ENCODE results near the gene CARS2.
"Not testable (repeated sequence)": the region's sequence is repeated elsewhere in the genome, so short reads cannot be mapped to it uniquely, and the experiment has no call there.

CARS2 gene

DNA sequence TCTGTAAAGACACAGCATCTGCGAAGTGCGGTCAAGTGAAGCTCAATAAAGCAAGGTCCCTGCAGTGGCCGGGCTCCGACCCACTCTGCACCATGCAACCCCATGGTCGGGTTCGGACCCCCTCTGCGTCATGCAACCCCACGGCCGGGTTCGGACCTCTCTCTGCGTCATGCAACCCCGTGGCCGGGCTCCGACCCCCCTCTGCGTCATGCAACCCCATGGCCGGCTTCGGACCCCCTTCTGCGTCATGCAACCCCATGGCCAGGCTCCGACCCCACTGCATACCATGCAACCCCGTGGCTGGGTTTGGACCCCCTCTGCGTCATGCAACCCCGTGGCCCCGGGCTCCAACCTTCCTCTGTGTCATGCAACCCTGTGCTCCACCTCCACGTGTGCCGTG is 43.8 kb downstream of the CARS2 start:
- no peaks in the 10 kb centered on the region for H3K27me3 ChIP-seq (replicated peaks; ENCODE audit: control insufficient read depth, insufficient read depth, low read length)
- peaks cover 83% of the 10 kb centered on the region for H3K36me3 ChIP-seq (ENCODE audit: control insufficient read depth, insufficient read depth, low read length, severe bottlenecking)
- no peak for DNase-seq (ENCODE audit: low read depth)
- no peak overlapping the region for H3K4me3 ChIP-seq (ENCODE audit: low read length)
- H3K9ac ChIP-seq (ENCODE audit: low read length) = no peak overlapping the region
- peaks cover 7% of the 10 kb centered on the region for H3K9me3 ChIP-seq (ENCODE audit: control insufficient read depth, low read length)
- H3K4me1 ChIP-seq (ENCODE audit: control insufficient read depth, insufficient read depth, low read length) = no peaks in the 10 kb centered on the region

DNA sequence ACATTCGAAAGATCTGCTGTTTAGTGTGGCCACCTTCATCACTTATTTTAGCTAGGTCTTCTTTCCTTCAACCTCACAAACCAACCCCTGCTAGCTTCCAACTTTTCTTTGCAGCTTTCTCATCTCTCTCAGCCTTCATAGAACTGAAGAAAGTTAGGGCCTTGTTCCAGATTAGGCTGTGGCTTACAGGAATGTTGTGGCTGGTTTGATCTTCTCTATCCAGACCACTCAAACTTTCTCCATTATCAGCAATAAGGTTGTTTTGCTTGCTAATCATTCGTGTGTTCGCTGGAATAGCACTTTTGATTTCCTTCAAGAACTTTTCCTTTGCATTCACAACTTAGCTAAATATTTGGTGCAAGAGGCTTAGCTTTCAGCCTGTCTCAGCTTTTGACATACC is 44.7 kb downstream of the CARS2 start:
- peaks cover 79% of the 10 kb centered on the region for H3K36me3 ChIP-seq (ENCODE audit: control insufficient read depth, insufficient read depth, low read length, severe bottlenecking)
- no peaks in the 10 kb centered on the region for H3K27me3 ChIP-seq (replicated peaks; ENCODE audit: control insufficient read depth, insufficient read depth, low read length)
- peaks cover 7% of the 10 kb centered on the region for H3K9me3 ChIP-seq (ENCODE audit: control insufficient read depth, low read length)
- H3K4me1 ChIP-seq (ENCODE audit: control insufficient read depth, insufficient read depth, low read length) = no peaks in the 10 kb centered on the region
- H3K4me3 ChIP-seq (ENCODE audit: low read length) = no peak overlapping the region
- DNase-seq (ENCODE audit: low read depth) = no peak
- H3K9ac ChIP-seq (ENCODE audit: low read length) = no peak overlapping the region

DNA sequence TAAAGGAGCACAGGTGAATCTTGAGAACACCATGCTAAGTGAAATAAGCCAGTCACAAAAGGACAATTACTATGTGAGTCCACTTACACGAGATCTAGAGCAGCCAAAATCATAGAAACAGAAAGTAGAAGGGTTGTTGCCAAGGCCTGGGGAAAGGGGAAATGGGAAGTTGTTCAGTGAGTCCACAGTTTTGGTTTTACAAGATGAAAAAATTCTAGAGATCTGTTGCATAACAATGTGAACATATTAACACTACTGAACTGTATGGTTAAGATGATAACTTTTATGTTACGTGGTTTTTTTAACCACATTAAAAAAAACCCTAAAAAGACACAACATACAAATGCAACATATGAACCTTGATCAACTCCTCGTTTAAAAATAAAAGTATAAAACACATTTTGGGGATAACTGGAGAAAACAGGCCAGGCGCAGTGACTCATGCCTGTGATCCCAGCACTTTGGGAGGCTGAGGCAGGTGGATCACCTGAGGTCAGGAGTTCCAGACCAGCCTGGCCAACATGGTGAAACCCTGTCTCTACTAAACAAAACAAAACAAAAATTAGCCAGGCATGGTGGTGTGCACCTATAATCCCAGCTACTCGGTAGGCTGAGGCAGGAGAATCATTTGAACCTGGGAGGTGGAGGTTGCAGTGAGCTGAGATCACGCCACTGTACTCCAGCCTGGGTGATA is 47.6 kb downstream of the CARS2 start:
- H3K36me3 ChIP-seq (ENCODE audit: control insufficient read depth, insufficient read depth, low read length, severe bottlenecking) = peaks cover 64% of the 10 kb centered on the region
- not testable (repeated sequence) for DNase-seq (ENCODE audit: low read depth); H3K27me3 ChIP-seq (replicated peaks; ENCODE audit: control insufficient read depth, insufficient read depth, low read length)

DNA sequence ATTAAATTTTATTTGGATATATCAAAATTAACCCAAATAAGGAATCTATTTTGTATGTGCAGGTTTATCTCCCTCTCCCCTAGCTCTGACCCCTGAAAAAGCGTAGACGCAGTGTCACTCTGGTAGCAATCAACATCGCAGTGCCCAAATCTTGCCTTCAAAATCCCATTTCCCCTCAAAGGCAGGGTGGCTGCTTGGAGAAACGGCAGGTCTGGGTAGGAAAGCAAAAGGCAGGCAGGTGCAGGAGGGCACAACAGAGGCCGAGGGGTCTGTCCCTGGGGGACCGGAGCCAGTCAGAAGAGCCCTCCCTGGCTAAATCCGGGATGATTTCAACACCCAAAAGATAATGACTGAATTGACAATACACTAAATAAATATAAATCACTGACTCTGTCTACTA is 48.7 kb downstream of the CARS2 start:
- H3K9ac ChIP-seq (ENCODE audit: low read length) = no peak overlapping the region
- peaks cover 55% of the 10 kb centered on the region for H3K36me3 ChIP-seq (ENCODE audit: control insufficient read depth, insufficient read depth, low read length, severe bottlenecking)
- H3K27me3 ChIP-seq (replicated peaks; ENCODE audit: control insufficient read depth, insufficient read depth, low read length) = no peaks in the 10 kb centered on the region
- H3K9me3 ChIP-seq (ENCODE audit: control insufficient read depth, low read length) = peaks cover 7% of the 10 kb centered on the region
- no peak for DNase-seq (ENCODE audit: low read depth)
- no peaks in the 10 kb centered on the region for H3K4me1 ChIP-seq (ENCODE audit: control insufficient read depth, insufficient read depth, low read length)
- no peak overlapping the region for H3K4me3 ChIP-seq (ENCODE audit: low read length)

More for the DNA sequence above, 47.6 kb downstream of the CARS2 start:
- H3K9me3 ChIP-seq (ENCODE audit: control insufficient read depth, low read length); H3K4me1 ChIP-seq (ENCODE audit: control insufficient read depth, insufficient read depth, low read length); H3K9ac ChIP-seq (ENCODE audit: low read length); H3K4me3 ChIP-seq (ENCODE audit: low read length): not testable (repeated sequence)

DNA sequence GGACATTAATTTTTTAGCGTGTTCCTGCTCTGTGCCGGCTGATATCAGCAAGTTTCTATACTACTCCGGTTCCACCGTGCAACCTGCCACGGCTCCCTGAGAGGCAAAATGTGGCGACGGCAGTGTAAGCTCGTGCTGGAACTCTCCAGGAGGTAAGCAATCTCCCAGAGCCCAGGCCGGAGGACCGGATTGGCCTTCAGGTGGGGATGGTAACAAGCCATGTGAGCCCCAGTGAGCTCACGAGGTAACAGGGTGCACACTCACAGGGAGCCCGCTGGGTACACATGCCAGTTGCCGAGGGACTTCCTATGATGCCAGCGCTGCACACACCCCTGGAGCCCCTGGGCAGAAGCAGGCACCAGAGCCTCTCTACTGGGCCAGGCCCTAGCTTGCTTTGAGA is 52.1 kb downstream of the CARS2 start:
- H3K36me3 ChIP-seq (ENCODE audit: control insufficient read depth, insufficient read depth, low read length, severe bottlenecking) = peaks cover 44% of the 10 kb centered on the region
- DNase-seq (ENCODE audit: low read depth) = no peak
- no peaks in the 10 kb centered on the region for H3K27me3 ChIP-seq (replicated peaks; ENCODE audit: control insufficient read depth, insufficient read depth, low read length)
- no peak overlapping the region for H3K4me3 ChIP-seq (ENCODE audit: low read length)
- H3K4me1 ChIP-seq (ENCODE audit: control insufficient read depth, insufficient read depth, low read length) = no peaks in the 10 kb centered on the region
- no peaks in the 10 kb centered on the region for H3K9me3 ChIP-seq (ENCODE audit: control insufficient read depth, low read length)
- no peak overlapping the region for H3K9ac ChIP-seq (ENCODE audit: low read length)

DNA sequence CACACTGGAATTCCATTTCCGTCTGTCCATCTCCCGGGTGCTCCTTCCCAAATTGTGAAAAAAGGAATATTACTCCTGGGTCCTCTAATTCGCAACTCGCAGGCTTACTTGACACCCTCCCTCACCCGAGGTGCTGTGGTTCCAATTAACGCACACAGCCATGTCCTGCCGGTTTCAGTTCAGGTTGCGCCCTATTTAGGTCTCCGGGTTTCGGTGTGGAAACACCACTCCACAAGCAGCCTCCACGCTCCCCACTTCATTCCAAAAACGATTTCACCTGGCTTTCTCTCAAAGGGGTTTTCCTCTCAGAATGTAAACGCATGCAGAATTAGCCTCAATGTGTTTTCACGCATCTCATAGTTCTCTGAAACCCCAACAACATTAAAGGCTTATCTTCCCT is 52.6 kb downstream of the CARS2 start:
- Histone ChIP-seq H3K27me3 (replicated peaks; ENCODE audit: control insufficient read depth, insufficient read depth, low read length) (no peaks in the 10 kb centered on the region), H3K4me3 (ENCODE audit: low read length) (no peak overlapping the region), H3K9ac (ENCODE audit: low read length) (no peak overlapping the region), H3K9me3 (ENCODE audit: control insufficient read depth, low read length) (no peaks in the 10 kb centered on the region), H3K4me1 (ENCODE audit: control insufficient read depth, insufficient read depth, low read length) (no peaks in the 10 kb centered on the region), H3K36me3 (ENCODE audit: control insufficient read depth, insufficient read depth, low read length, severe bottlenecking) (peaks cover 44% of the 10 kb centered on the region)
- no peak for DNase-seq (ENCODE audit: low read depth)

DNA sequence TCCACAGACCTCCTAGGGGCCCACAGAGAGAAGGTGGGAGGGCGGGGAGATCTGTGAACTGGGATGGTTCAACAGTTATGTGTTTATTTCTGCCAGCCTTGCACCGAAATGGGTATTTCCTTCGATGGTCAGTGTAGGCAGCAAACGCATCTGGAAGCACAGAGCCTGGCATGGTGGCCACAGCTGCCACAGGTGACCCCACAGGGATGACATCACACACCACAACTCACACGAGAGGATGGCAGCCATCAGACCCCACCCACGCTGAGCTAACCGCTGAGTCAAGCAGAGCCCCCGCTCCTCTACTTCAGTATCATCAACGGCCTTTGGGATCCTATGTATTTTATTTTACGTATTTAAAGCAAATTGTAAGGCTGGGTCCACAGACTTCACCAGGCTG is 53.2 kb downstream of the CARS2 start:
- no peak overlapping the region for H3K4me3 ChIP-seq (ENCODE audit: low read length)
- no peak for DNase-seq (ENCODE audit: low read depth)
- no peaks in the 10 kb centered on the region for H3K9me3 ChIP-seq (ENCODE audit: control insufficient read depth, low read length)
- peaks cover 44% of the 10 kb centered on the region for H3K36me3 ChIP-seq (ENCODE audit: control insufficient read depth, insufficient read depth, low read length, severe bottlenecking)
- H3K27me3 ChIP-seq (replicated peaks; ENCODE audit: control insufficient read depth, insufficient read depth, low read length) = no peaks in the 10 kb centered on the region
- no peaks in the 10 kb centered on the region for H3K4me1 ChIP-seq (ENCODE audit: control insufficient read depth, insufficient read depth, low read length)
- H3K9ac ChIP-seq (ENCODE audit: low read length) = no peak overlapping the region

DNA sequence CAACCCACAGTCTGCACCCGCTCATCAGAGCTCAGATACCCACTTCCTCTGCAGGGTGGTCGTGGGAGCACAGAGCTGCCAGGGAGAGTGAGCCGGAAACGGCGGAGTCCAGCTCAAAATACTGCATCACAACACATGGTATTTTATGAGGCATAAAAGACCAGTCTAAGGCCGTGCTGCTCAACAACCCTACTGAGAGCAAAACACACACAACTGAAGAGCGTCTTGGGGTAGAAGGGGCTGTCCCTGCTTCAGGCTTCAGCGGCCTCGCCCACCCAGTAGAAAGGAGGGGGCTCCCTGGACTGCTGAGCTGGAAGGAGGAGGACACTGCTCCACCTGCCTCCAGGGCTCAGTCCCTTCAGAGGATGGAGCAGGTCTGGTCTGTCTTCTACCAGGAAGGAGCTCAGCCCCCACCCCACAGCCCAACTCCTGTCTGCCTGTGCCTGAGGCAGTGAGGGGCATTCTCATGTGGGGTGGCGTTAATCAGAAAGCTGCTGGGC is 53.6 kb downstream of the CARS2 start:
- H3K9me3 ChIP-seq (ENCODE audit: control insufficient read depth, low read length) = no peaks in the 10 kb centered on the region
- no peaks in the 10 kb centered on the region for H3K4me1 ChIP-seq (ENCODE audit: control insufficient read depth, insufficient read depth, low read length)
- H3K36me3 ChIP-seq (ENCODE audit: control insufficient read depth, insufficient read depth, low read length, severe bottlenecking) = peaks cover 43% of the 10 kb centered on the region
- H3K27me3 ChIP-seq (replicated peaks; ENCODE audit: control insufficient read depth, insufficient read depth, low read length) = no peaks in the 10 kb centered on the region
- no peak for DNase-seq (ENCODE audit: low read depth)
- no peak overlapping the region for H3K4me3 ChIP-seq (ENCODE audit: low read length)
- no peak overlapping the region for H3K9ac ChIP-seq (ENCODE audit: low read length)

DNA sequence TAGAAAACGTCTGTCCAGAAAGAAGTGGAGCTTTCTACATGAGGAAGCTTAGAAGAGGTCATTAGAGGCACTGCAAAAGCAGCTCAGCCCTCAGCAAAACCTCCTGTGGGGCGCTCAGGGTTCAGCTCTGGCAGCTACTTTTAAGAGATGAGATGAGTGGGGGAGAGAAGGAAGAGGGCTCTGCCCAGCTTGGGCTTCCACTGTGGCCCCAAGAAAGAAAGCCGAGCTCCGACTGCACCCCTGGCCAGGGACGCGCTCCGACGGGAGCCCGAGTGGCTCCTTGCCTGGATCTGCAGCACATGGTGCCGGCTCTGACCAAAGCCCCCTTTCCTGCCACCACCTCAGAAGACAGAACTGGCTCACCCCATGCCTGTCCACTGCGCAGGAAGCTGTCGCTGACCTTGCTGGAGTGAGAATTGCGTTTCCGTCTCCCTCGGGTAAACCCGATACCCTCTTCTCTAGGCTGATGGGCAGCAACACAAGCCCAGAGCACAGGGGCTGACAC is 54.1 kb downstream of the CARS2 start:
- H3K36me3 ChIP-seq (ENCODE audit: control insufficient read depth, insufficient read depth, low read length, severe bottlenecking) = peaks cover 38% of the 10 kb centered on the region
- H3K4me1 ChIP-seq (ENCODE audit: control insufficient read depth, insufficient read depth, low read length) = no peaks in the 10 kb centered on the region
- no peak for DNase-seq (ENCODE audit: low read depth)
- H3K9me3 ChIP-seq (ENCODE audit: control insufficient read depth, low read length) = no peaks in the 10 kb centered on the region
- H3K27me3 ChIP-seq (replicated peaks; ENCODE audit: control insufficient read depth, insufficient read depth, low read length) = no peaks in the 10 kb centered on the region
- no peak overlapping the region for H3K9ac ChIP-seq (ENCODE audit: low read length)
- H3K4me3 ChIP-seq (ENCODE audit: low read length) = no peak overlapping the region

DNA sequence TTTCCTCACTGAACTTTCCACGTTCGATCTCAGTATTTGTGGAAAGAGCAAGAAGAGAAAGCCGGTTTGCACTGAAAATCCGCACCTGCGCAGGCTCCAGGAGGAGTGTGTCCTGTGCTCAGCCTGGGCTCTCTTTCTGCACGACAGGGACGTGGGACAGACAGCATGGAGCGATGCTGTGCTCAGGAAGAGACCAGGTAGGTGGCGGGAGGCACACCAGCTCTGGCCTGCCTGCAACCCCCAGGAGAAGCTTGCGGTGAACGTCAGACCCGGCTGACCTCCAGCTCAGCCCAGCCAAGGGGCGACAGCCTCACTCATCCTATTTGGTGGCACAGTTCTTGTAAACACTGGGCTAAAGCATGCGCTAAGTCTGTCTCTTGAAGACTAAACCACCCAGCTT is 54.6 kb downstream of the CARS2 start:
- Histone ChIP-seq H3K4me3 (ENCODE audit: low read length) (no peak overlapping the region), H3K36me3 (ENCODE audit: control insufficient read depth, insufficient read depth, low read length, severe bottlenecking) (peaks cover 37% of the 10 kb centered on the region), H3K9ac (ENCODE audit: low read length) (no peak overlapping the region), H3K27me3 (replicated peaks; ENCODE audit: control insufficient read depth, insufficient read depth, low read length) (no peaks in the 10 kb centered on the region), H3K9me3 (ENCODE audit: control insufficient read depth, low read length) (no peaks in the 10 kb centered on the region), H3K4me1 (ENCODE audit: control insufficient read depth, insufficient read depth, low read length) (no peaks in the 10 kb centered on the region)
- DNase-seq (ENCODE audit: low read depth) = no peak

DNA sequence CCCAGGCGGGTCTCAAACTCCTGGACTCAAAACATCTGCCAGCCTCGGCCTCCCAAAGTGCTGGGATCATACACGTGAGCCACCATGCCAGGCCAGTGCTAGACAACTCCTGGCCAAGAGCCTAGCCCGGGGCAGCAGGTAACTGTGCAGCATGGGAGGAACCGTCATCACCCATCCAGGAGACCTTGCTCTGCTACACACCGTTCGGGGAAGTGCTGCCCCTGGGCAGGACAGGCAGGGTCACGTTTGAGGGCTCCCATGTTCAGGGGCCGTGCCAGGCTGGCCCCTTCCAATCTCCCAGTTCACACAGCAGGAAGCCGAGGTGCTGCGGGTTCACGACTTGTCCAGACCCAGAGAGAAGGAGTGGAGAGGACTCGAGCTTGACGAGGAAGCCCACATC is 55.5 kb downstream of the CARS2 start:
- H3K9ac ChIP-seq (ENCODE audit: low read length) = no peak overlapping the region
- DNase-seq (ENCODE audit: low read depth) = no peak
- no peaks in the 10 kb centered on the region for H3K9me3 ChIP-seq (ENCODE audit: control insufficient read depth, low read length)
- peaks cover 41% of the 10 kb centered on the region for H3K36me3 ChIP-seq (ENCODE audit: control insufficient read depth, insufficient read depth, low read length, severe bottlenecking)
- H3K4me3 ChIP-seq (ENCODE audit: low read length) = no peak overlapping the region
- no peaks in the 10 kb centered on the region for H3K4me1 ChIP-seq (ENCODE audit: control insufficient read depth, insufficient read depth, low read length)
- no peaks in the 10 kb centered on the region for H3K27me3 ChIP-seq (replicated peaks; ENCODE audit: control insufficient read depth, insufficient read depth, low read length)

DNA sequence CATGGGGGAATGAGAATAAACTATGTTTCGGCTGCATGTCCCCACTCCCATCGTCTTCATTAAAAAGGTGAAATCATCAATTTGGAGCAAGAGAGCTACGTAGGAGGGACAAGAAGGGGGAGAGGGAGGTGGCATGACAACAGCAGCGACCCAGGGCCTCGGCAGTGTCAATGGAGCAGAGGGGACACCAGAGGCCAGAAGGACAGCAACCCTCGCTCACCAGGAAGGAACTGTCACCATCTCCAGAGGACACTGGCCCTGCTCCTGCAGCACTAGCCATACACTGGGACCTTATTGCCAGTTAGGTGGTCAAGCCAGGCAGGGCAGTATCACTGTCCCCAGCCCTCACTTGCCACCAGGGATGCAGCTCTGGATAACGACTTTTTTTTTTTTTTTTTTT is 56.4 kb downstream of the CARS2 start:
- no peak overlapping the region for H3K9ac ChIP-seq (ENCODE audit: low read length)
- H3K36me3 ChIP-seq (ENCODE audit: control insufficient read depth, insufficient read depth, low read length, severe bottlenecking) = peaks cover 36% of the 10 kb centered on the region
- H3K4me1 ChIP-seq (ENCODE audit: control insufficient read depth, insufficient read depth, low read length) = no peaks in the 10 kb centered on the region
- no peak overlapping the region for H3K4me3 ChIP-seq (ENCODE audit: low read length)
- no peaks in the 10 kb centered on the region for H3K27me3 ChIP-seq (replicated peaks; ENCODE audit: control insufficient read depth, insufficient read depth, low read length)
- no peaks in the 10 kb centered on the region for H3K9me3 ChIP-seq (ENCODE audit: control insufficient read depth, low read length)
- no peak for DNase-seq (ENCODE audit: low read depth)
